HG02852 (cell line): ENCODE data around the gene ALK.

Source experiments
- ATAC-seq: cut with Tn5 transposase; IDR thresholded peaks from one replicate; pipeline ENCODE4 v1.9.1; 2021; ENCODE audit warnings: mild to moderate bottlenecking, moderate library complexity; ENCODE audit not compliant: unreplicated experiment

Gene ALK

DNA sequence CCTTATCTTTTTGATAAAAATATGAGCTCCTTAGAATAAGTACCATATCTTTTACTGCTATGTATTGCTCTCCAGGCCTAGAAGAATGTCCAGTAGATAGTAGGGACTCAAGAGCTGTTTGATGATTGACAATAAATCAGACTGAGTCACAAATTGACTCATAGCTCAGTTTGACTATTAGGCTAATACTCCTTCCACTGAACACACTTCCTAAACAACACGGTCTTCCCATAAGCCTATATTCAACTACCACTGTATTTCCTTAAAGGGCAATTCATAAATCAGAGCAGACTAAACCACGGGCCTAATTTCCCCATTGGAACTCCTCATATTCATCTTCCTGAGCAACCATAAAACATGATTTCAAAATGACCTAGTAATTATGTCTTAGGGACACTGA is 258.5 kb downstream of the ALK start:
- ATAC-seq = no peak

- ATAC-seq = no peak
Observed at GRCh38 chr2:29660201-29660600, 261.2 kb downstream of the ALK start.

DNA sequence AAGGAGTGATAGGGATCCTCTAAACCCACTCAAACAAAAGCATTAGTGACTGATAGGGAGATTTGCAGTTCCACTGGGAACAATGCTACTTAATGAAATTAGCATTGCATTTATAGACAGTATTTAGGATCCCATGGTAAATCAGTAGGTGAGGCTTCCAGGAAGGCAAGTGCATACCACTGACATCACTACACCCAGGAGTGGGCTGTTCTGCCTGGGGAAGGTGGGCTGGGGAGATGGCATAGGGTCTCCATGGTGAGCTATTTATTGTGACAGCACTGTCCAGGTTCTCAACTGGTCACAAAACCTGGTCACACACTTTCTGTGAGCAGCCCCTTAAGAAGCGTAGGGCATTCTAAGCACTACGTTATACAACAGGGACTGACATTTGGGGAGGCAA is 262.2 kb downstream of the ALK start:
- ATAC-seq = no peak

GRCh38 chr2:29657674-29658073 is 263.7 kb downstream of the ALK start:
- no peak for ATAC-seq

- no peak for ATAC-seq
Observed at GRCh38 chr2:29655391-29656086, 265.8 kb downstream of the ALK start.

DNA sequence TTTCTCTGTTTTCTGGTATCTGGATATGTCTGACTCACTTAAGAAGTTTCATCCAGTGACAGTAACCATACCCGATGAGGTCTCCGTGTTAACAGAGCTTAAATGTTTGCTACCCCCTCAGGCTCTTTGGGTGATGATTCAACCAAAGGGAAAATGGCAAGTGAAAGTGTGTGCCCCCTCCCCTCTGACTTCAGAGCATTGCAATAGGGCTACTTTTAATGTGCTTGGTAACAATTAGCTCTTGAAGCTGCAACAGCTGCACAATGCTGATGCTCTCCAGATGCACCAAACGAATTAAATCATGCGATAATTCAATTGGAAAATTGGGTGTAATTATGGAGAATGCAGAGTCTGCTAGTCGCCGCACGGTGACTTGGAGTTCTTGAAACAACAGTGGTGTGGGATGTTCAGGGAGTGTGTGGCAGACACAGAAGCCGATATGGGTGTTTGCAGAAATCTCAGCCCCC is 270.7 kb downstream of the ALK start:
- ATAC-seq = no peak

GRCh38 chr2:29644949-29645348 is 276.4 kb downstream of the ALK start:
- no peak for ATAC-seq

DNA sequence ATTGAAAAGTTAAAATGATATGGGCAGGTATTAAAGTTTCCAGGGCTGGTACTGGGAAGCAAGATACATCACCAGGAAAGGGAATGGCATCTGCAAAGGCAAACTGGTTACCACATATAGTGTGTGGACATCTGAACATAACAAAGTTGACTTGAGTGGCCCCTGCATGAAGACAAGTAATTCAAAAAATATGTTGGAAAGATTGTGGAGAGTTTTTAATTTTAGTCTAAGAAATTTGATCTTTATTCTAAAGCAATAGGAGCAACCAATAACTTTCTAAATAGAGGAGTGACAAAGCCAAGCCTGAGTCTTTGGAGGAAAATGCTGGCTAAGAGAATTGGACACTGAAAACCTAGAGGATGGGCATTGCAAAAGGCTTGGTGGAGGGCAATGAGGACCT is 278.2 kb downstream of the ALK start:
- no peak for ATAC-seq

DNA sequence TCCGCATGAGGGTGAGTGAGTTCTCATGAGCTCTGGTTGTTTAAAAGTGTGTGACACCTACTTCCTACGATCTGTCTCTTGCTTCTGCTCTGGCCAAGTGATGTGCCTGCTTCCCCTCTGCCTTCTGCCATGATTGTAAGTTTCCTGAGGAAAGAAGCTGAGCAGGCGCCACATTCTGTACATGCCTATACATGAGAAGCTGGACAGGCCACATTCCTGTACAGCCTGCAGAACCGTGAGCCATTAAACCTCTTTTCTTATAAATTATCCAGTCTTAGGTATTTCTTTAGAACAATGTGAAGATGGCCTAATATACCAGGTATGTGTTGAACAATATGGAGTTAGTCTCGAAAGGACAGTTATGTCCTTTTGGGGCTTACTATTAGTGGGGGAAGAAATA is 281.0 kb downstream of the ALK start:
- no peak for ATAC-seq

- ATAC-seq = no peak
Observed at GRCh38 chr2:29638641-29639040, 282.7 kb downstream of the ALK start.

DNA sequence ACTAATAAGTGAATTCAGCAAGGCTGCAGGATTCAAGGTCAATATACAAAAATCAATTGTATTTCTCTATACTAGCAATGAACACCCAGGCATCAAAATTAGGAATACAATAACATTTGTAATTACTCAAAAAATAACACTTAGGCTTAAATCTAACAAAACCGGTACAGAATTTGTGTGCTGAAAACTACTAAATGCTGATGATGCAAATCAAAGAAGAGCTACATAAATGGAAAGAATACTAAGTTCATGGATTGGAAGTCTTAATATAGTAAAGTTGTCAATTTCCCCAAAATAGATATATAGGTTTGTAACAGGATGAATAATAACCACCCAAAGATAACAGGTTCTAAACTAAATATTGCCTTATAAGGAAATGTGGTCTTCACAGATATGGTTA is 286.5 kb downstream of the ALK start:
- ATAC-seq = no peak

DNA sequence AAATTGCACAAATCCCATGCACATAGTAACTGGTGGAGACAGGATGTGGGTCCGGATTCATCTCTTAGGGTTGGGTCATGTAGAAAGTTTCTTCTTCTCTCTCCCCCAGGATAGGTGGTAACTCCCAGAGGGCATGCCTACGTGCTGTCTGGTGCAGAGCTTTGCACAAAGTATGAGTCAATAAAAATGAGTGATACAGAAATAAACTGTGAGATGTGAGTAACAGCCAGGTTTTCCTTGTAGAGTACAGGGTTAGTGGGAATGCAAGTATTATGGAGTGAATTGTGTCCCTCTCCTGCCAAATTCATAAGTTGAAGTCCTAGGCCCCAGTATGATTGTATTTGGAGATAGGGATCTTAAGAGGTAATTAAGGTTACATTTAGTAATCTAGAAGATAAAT is 289.4 kb downstream of the ALK start:
- no peak for ATAC-seq

GRCh38 chr2:29629495-29629894 is 291.9 kb downstream of the ALK start:
- ATAC-seq = no peak

- no peak for ATAC-seq
Observed at GRCh38 chr2:29628862-29629261, 292.5 kb downstream of the ALK start.

GRCh38 chr2:29628108-29628745 is 293.2 kb downstream of the ALK start:
- ATAC-seq = no peak

GRCh38 chr2:29627279-29627711 is 294.1 kb downstream of the ALK start:
- ATAC-seq = no peak

DNA sequence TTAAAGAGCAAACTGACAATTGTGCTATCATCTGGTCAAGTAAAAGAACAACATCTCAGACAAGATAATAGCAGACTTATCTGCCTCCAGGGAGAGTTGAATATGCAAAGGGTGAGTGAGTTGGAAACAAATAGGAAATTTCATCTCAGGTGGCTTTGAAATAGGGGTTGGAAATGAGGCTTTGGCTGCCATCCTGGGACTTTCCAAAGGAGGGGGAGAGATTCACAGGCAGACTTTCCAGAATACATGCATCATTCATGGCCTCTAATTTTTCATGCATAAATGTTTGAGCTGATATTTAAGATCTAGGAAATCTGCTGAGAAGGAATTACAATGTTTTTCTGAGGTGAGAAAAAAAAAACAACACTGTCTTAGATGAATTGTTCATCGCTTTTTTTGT is 300.5 kb downstream of the ALK start:
- ATAC-seq = no peak

- ATAC-seq = no peak
Observed at GRCh38 chr2:29619689-29620088, 301.7 kb downstream of the ALK start.

- ATAC-seq = no peak
Observed at GRCh38 chr2:29618024-29618423, 303.4 kb downstream of the ALK start.

DNA sequence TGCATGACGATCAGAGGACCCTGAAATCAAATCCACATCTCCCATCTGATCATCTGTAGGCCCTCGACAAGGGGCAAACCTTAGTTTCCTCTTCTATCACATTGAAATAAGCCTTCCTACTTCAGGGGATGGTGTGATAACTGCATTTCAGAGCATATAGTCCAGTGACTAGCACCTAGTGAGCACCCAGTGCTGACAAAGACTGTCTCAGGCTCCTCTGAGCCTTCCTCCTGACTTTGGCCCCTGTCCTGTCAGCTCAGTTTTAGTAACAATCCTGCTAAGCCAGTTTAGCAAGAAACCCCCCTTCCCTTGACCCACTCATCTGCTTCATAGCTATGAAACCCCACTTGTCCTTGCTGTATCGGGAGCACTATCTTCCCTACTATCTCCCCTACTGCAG is 304.0 kb downstream of the ALK start:
- no peak for ATAC-seq

DNA sequence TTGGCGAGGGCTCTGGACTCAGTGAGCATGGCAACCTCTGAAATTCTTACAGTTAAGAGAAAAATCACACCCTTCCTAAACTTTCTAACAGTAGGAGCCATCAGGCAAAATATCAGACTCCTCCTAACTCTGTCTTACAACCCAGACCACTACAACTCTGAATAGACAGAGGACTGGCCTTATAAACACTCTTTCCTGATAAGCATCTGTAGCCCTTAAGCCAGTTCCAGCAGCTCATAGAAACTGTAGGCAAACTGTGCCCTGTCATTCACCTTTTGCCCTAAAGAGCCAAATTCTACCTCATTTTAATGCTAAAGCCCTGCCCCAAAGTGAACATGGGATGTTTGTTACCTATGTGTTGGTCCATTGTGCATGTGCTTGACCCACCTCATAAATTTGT is 304.8 kb downstream of the ALK start:
- no peak for ATAC-seq

DNA sequence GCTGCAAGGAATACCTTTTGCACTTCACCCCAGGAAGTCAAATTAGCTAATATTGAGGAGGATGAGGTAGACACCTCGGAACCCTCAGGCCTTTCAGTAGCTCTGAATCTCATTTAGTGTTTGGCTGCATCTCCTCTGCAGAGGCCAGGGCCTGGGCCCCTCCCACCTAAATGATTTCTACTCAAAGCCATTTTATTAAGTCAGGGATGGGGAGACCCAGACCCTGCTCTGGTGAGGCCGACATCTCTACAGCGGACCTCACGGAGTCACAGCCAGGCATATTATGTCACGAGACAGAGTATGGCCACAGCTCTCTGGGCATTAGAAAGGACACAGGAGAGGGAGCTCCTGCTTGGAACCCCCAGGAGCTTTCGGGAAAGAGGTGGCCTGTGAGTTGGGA is 305.5 kb downstream of the ALK start:
- no peak for ATAC-seq

- no peak for ATAC-seq
Observed at GRCh38 chr2:29615183-29615582, 306.2 kb downstream of the ALK start.
